HPDE6-E6E7 (cell line): ENCODE measurements around the gene B4GALT6.

ENCODE experiments used
- DNase-seq: peaks from one replicate; pipeline ENCODE4 v3.0.0; 2011; ENCODE audit warnings: missing footprints; ENCODE audit errors: extremely low spot score

The B4GALT6 gene

DNA sequence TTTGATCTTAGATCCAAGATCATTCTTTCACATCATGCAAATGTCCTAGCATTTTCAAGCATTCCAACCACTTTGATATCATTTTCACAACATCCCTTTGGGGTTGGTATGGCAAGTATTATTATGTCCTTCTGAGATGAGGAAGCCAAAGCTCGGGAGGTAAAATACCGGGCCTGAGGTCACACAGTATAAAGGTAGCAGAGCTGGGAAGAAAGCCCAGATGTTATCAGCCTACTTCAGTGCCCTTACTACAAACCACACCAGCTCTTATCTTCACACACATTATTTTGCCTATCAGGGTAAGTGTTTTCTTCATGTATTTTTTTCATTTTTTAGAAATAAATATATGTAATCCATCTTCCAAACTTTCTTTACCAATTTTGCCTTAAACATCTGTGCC is 4.2 kb upstream of the B4GALT6 start:
- no peak for DNase-seq

DNA sequence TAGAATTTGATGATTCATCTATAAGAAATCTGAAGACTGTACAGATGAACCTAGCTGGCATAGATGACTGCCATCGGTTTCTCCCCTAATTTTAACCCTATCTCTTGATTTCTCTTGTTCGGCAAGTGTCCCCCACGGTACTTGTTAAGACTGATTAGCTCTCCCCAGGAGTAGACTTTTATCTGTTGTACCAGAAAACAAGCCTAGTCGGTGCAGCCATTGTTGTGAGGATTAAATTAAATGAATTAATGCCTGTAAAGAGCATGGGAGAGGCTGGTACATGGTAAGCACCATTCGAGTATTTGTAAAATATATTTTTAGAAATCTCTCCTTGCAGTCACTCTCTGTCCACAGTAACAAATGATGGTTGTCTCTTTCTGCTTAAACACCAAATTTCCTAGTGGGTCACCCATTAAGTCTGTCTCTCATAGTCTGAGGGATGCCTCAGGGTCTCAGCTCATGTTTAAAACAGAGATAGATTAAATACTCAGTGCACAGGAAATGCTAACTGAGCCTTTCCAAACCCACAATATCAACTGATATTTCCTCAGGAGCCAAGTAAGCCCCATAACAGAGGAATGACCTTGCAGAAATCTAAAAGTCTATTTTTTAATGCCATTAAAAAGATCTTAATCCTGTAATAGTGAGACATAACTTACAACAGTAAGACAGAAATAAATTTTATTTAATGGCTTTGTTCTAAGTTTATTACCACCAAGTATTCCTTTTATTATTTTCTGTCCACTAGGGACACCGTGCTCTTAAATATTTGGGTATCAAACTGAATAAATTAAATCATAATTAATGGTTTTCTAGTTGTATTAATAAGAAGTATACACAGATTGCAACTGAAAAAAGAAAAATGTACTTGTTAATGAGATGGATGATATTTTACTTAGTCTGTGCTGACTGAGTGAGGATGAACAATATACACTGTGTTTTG is 2.9 kb upstream of the B4GALT6 start:
- DNase-seq = no peak

DNA sequence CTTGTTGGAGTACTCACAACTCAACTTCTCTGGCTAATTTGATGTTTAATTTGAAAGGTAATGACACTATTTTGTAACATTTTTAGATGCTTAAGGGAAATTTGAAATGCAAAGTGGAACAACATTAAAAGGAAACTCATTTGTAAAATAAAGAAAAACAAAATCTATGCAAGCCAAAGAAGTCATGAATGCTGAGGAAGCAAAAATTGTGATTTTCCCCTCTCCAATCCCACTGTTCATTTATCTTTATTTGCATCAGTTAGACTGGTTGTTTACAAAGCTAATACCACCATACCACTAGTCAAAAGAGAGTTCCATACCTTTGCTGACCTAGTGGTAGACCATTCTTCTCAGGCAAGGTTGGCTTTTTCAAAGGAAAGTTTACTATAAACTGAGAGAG is 2.2 kb upstream of the B4GALT6 start:
- DNase-seq = no peak

DNA sequence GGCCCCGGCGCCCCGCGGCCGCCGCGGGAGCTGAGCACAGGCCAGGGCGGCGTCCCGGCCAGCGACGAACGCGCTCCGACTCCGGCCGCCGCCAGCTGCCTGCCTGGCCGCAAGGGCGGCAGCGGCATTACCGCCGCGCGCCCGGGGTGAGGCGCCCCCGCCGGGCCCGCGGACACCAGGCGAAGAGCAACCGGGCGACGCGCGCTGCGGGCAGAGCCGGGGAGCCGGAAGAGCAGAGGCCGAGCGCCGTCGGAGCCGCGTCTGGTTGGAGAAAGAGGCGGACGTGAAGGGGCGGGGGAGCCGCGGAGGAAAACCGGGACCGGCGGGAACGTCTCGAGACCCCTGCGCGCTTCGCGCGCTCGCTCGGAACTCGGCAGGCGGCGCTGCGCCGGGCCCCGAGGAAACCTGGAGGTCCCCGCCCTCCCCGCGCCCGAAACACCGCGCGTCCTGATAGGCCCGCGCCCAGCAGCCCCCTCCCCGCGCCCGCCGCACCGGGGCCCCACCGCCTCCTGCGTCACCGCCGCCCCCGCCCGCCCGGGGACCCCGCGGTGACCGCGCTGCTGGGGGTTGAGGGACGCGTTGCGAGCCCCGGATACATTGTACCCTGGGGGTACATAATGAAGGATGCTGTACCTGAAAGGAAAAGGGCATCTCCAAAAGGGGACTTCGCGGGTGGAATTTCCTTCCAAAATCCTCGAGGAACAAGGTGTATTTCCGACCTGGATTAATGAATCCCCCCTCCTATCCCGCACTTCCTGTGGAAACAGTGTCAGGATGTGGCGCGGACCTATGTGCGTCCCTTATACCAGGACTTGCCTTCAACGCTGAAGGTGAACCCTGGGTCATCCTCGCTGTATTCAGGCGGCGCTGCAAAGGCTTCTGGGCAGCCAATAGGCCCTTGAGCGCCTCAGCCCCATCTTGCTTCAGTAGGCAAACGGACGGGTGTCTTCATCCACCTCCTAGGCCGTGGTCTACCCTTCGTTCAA is 1.0 kb upstream of the B4GALT6 start:
- peak; percentile 64 for DNase-seq

DNA sequence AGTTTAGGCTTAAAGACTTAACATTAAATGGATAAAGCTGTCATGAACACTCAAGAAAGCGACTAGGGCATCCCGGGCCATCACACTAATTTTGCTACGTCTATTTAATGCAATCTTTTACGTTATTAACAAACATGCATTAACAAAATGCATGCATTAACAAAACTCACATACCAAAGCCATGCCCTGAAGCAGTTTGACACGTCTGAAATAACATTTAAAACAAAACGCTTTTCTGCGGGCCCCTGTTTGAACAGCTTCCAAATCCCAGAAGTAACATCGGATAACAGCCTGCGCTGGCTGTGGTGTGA is 458 bp downstream of the B4GALT6 start:
- DNase-seq = no peak

DNA sequence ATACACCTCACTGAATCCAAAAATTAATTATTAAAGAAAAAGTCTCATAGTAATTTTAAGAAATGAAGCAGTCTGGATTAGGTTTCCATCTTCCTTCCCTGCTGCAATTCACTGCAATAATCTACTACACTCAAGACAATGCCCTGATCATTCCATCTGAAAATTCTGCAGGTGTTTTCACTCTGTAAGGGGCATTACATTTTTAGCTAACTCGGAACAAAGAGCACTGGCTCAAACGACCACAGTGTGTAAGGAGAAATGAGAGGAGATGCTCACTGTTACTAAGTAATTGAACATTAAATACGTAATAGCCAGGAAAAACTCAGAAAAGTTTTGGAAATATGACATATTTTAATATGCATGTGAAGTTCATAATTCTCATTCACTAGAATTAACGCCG is 1.3 kb downstream of the B4GALT6 start:
- DNase-seq = no peak

DNA sequence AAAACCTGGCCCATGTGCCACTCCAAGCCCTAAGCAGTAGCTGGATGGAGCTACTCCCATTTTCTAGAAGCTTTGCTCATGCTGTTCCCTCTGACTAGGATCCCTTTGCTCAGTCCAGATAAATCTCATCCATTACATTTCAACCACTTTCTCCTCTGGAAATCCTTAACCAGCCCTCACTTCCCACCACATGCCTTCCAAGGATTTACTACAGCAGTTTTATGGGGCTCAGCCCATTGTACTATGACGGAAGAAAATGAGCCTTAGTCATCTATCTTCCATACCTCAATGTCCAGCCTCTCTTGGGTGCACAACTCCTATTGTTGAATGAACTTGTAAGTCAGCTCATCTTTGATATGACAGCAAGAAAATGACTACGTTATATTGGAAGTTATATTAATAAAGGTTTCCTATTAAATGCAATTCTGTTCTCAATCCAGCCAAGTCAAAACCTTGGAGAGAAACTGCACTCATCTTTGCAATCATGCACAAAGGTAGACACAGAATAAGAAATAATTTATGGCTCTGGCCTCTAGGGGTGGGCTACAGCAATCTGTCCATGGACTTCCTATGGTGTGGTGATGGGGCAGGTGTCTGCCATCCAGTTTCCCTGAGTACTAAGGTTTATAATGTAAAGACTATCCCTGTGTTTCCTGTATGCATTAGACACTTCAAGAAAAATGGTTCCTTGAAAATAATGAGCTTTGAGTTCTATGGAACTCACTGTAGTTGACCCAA is 3.4 kb downstream of the B4GALT6 start:
- no peak for DNase-seq

DNA sequence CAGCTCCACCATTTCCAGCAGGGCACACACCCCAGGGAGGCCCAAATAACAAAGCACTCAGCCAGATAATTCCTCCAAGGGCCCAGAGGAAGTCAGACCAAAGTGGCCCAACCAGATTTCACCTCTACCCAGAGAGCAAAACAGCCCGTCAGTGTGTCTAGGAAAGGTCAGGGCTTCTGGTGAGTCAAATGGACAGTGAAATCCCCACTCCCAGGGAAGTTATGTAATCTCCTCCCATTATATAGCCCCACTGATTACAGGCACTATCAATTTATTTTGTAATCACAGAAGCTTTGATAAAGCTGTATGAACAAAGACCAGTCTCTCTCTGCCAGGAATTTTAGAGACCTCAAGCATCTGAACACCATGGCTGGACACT is 4.0 kb downstream of the B4GALT6 start:
- no peak for DNase-seq

DNA sequence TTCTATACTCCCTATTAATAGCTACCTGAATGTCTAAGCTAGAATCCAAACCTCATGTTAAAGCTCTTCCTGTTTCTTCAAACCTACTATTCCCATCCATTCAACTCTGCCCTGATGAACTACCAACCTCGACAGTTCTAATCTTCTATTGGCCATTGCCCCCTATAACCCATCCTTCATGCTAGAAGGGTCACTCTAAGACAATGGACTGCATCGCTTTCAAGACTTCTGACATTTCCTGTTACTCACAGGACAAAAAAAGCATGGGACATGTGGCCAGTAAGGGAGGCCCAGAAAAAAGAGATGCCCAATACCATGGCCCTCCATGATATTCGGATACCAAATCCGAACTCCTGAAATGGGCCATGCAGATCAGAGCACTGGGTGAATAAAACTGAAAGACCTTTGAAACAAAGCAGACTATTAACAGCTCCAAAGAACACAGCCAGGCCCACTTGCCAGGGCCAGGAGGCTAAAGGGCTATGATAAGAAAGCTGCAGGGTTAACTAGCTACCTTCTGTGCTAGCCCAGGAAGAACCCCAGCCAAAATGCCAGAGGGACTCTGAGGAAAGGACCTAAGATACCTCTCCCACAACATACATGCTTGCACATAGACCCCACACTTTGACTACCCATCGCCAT is 4.5 kb downstream of the B4GALT6 start:
- no peak for DNase-seq

DNA sequence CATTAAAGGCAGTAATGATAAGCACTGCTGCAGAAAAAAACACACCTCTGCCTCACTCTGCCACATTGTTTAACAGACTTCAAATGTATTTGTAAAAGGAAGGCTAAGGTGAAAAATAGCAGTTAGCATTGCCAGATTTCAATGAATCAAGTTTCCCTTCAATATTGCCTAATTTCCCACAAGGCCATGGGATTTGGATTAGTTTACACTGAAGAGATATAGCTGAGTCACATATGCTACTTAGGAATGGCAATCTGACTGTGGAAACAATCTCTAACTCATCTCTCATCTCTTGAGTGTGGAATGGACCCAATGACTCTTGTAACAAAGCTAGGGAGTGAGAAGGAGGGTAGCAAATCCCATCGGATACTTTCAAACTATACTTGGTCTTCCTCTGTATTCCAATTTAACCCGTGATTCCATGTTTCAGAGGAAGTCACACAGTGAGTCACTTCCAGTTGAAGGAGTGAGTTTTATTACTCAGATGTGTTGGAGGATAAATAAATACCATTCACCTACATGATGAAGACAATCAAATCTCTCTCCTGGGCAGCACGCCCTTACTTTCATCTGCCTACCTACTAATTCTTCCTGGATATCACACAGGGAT is 5.1 kb downstream of the B4GALT6 start:
- DNase-seq = no peak

DNA sequence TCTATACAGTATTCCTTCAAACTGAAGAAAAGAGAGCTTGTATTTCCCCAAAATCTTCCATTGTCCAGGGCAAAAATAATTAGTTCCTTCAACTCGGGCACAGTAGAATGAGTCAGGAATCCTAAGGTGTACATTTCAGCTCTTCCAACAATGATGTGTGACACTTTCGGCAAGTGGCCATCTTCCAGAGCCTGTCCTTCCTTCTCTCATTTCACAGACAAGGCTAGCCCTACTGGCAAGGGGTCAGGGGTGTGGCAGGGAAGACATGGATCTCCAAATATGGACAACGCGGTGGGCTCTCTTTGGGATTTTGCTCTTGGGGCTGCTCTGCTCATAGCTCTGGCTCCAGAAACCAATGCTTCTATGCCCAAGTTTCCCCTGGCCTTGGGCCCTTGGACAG is 6.0 kb downstream of the B4GALT6 start:
- no peak for DNase-seq

DNA sequence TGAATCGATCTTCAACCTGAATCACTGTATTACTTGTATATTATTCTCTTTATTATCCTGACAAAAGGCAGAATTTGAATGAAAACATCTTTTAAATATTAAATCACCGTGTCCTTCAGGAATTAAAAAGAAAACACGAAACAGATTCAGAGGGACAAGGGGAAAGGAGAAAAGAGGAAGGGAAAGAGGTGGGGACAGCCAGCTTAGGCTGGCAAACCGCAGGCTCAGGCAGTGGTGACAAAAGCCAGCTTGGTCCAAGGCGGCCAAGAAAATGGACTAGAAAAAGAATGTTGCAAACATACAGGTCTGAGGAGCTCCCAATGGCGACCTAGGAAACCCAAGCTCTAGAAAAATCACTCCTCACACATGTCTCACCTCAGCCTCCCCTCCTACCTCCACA is 6.8 kb downstream of the B4GALT6 start:
- no peak for DNase-seq

DNA sequence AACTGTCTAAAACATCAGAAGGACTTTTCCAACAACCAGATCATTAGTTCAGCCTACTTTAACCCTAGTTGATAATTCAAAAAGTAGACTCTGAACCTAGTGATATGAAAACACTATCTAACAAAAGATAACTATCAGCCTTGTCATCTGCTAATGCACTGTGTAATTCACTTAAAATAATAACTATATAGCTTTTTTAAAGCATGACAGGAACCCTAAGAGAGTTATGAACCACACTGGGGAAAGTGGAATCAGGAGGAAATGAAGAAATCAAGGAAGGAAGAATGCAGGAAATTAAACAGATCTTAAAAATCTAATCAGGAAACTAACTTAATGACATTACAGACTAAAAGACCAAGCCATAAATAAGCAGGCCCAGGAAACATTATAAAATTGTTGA is 9.0 kb downstream of the B4GALT6 start:
- DNase-seq = no peak

DNA sequence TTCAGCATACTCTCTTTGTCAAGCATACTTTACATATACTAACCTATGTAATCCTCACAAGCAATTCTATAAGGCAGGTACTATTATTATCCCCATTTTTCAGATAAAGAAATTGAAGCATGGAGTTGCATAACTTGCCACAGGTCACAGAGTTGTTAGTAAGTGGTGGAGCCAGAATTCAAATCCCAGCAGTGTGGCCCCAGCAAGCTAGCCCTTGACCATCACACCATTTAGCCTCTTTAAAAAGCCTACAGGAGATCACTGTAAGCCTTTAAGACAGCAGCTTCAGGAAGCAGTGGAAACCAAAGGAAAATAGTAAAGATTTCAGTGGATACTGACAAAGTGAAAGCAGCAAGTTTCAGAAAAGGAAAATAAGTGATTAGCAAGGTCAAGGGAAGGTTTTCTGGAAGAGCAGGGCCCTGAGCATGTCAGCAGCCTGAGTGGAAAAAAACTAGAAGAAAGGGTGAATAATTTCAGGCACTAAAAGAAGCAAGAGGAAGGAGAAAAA is 11.7 kb downstream of the B4GALT6 start:
- no peak for DNase-seq

DNA sequence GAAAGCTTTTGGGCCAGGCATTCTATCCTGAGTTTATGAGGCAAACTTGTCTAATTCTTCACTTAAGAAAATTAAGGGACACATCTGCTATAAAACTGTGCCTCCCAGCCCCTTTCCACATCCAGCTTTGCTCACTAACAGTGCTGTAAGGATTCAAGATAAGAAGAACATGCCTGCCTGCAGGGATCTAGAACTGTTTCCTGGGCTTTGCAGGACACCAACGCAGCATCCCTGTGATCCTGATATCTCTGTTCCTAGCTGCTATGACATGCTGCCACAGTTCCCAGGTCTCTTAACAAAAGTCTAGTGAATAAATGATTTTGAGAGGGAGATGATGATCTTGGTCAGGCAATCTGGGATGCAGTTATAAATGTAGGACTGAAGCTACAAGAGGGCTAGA is 12.4 kb downstream of the B4GALT6 start:
- no peak for DNase-seq

DNA sequence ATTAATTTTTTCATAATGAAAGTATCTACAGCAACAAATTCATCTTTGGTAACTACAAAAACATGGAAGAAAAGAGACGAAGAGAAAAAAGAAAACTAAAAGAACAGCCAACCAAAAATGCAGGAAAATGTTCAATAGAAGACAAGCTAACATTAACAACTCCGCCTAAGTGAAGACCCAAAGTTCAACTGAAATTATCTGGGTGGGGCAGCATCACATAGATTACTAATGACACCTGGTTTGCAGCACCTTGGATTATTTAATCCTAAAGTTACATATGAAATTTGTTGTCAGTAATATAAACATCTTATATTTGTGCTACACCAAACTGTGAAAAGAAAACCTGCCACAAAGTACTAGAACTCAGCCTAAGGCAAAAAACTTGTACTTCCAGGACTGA is 14.8 kb downstream of the B4GALT6 start:
- DNase-seq = no peak

DNA sequence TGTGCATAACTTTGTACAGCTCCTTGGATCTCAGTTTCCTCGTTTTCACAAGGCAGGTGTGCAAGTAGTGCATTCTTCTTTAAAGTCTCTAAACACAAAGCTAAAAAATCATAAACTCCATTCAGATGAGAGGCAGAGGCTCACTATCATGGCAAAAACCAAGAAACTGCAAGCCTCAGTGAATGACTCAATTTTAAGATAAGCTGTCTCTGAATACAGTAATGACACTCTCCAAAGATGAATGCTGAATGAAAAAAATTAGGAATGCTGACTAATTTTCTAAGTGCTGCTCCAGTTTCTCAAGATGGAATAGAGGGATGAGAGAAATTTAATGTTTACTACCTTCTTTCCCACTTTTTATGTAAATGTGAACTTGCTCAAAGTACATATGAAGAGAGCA is 17.2 kb downstream of the B4GALT6 start:
- no peak for DNase-seq

DNA sequence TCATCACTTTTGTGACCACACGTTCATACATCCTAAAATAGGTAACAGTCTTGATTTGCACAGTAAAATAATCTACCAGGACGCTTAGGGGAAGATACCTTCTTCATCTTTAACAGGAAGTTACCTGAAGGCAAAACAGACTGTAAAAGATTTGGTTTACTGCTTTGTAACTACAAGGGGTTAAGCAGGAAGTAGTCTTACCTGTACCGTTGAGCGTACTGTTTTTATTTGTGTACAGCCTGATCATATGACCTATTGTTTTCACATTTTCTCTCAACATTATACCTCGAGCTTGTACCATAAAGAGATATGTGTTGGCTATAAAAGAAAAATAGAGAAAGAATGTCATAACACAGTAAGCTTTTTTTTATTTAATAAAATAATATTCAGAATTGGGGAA is 18.3 kb downstream of the B4GALT6 start:
- no peak for DNase-seq

DNA sequence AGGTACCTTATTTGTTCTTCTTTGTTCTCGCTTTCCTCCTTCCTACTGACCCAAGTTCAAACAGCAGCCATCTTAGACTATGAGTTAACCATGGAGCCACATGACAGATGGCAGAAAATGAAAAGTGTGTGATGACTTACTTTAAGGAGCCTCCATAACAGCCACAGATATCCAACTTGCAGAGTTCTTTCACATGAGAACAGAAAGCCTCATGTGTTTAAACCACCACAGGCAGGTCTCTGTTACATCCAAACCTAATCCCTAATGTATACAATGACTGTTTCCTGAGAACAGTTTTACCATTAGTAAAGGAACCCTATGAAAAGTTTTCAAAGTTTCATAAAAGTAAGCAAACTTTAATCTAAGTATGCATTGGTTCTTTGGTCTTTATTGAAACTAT is 20.3 kb downstream of the B4GALT6 start:
- DNase-seq = no peak

DNA sequence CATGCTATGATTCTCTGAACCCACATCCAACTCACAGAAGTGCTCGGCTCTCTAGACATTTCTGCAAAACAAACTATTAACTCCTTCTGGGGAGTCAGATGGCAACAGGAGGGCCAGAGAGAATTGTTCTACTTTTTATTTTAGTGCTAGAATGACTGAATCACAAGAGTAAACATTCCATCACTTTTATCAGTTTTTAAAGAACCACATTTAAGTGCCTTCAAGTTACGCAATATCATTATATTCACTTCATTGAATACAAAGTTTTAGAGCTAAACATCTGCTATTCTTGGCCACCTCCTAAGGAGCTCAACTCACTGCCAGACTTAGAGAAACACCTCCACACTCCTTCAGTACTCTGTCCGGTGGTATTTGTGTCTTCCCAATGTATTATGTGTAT is 22.4 kb downstream of the B4GALT6 start:
- no peak for DNase-seq

DNA sequence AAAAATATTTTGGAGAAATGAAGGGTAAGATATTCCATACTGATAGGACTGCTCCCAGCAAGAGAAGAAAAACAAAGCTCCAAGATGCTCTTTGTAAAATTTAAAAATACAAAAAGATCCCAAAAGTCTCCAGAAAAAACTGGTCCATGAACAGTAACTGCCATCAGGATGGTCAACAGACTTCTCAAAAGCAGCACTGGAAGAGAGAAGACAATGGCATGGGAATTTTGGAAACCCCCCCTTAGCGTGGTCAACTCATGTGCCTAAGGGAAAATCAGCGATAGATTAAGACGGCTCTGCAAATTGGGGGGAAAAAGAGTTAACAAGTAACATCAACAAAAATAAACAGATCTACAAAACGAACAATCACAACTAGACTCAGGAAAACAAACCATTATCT is 23.6 kb downstream of the B4GALT6 start:
- no peak for DNase-seq
